GM18519 (cell line): Measurements from ENCODE around the gene VGLL4.
"Not testable (repeated sequence)": the region's sequence is repeated elsewhere in the genome, so short reads cannot be mapped to it uniquely, and the experiment has no call there.

Experiments
- ATAC-seq: cut with Tn5 transposase; IDR thresholded peaks from one replicate; pipeline ENCODE4 v1.9.1; 2021; ENCODE audit warnings: mild to moderate bottlenecking, moderate library complexity; ENCODE audit not compliant: unreplicated experiment, low FRiP score

Gene VGLL4, protein sequence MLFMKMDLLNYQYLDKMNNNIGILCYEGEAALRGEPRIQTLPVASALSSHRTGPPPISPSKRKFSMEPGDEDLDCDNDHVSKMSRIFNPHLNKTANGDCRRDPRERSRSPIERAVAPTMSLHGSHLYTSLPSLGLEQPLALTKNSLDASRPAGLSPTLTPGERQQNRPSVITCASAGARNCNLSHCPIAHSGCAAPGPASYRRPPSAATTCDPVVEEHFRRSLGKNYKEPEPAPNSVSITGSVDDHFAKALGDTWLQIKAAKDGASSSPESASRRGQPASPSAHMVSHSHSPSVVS

DNA sequence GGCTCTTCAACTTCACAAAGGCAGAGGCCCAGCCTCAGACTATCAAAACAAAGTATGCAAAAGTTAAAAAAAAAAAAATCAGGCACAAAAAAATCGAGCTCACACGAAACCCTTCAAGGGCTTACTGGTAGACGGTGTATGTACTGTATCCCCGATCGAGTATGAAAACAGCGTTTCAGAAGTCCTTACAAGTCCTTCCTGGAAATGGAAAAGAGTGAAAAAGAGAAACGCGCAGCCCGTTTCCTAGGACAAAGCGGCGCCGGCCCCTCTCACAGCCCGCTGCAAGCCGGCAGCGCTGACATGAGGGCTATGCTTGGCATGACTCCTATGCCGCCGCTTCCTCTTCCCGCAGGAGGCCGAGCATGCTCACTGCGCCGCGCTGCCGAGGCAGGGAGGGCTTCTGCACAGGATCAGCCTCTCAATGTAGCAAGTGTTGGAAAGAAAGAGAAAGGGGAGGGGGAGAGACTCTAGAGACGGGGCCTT lies at the start of gene VGLL4:
Gene VGLL4, minus strand, starts transcription at position 311 of the 483 bp plus-strand sequence. CDS start 397 bp downstream, outside the sequence.
- peak; percentile 61 for ATAC-seq

DNA sequence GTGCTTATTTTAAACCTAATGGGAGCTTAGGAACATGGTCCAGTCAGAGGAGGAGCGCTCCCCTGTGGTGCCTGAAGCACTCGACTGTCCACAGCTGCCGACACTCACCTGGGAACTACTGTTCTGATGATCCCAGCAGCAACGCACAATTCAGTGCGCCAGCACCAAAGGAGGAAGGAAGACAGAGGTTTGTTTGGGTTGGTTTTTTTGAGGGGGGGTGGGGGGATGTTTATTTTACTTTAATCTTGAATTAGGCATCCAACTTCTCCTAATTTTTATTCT lies 48.8 kb upstream of the VGLL4 start:
- ATAC-seq, result no peak

DNA sequence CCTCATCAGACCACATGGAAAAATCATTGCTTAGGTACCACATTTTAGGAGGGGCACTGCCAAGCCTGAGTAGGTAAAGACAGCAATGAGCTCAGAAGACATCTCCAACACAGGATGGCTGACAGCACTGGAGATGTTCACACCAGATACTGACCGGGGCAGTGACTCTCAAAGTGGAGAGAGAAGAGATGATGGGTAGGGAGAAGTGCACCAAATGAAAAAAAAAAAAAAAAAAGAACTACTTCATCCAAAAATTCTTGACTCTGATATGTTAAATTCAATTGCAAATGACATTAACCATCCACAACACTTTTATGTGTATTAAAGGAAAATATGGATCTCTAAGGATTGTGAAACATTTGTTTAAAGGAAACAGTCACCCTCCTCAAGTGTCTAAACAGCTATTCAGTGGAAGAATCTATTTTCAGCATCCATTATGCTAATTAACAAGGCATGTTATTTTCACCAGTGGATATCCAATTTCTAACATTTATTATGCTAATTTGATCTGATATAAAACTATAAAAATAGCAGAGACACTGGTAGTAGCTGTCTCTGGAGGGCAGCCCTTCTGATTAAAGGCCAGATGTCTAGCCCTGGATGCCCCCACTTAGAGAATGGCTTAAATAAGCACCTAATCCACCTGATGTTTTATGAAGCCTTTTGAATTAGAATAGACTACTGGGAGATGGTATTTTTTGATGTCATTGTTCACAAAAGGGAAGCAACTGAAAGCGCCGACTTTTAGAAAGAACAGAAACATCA lies 48.2 kb upstream of the VGLL4 start:
- ATAC-seq, result no peak

DNA sequence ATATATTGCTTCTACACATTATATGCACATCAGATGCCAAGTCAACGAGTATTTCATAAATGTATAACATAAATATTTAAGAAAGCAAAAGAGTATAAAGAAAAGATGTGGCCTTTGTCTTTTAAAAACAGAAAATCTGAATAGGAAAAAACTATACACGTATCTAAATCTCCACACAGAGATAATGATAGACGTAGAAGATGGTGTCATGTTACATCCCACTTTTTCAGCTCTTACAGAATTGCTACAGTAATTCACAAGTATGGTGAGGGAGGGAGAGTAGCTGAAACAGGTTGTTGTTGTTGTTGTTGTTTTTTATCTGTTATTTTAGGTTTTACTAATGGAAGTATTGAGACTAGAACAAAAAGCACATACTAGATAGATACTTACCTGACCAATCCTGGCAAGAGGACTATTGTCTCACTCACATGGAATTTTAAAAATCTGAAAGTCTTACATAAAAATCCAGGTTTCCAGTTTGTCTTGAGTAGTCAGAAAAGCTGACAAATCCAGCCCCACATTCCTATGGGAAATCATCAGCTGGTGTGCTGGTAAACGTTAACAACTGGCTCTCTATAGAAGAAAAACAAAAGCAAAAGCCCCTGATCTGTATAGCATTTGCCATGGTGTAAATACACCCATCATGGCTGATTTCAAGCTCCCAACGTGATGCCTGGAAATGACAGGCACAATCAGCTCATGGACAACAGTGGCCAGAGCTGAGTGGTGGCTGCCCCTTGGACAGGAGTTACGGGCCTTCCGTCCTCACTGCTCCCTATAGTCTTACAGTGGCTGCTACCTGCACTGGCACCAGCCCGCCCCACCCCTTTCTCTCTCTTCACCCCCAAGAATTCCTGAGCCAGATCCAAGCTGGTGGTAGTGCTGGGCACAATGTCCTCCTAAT lies 47.4 kb upstream of the VGLL4 start:
- ATAC-seq, result no peak

DNA sequence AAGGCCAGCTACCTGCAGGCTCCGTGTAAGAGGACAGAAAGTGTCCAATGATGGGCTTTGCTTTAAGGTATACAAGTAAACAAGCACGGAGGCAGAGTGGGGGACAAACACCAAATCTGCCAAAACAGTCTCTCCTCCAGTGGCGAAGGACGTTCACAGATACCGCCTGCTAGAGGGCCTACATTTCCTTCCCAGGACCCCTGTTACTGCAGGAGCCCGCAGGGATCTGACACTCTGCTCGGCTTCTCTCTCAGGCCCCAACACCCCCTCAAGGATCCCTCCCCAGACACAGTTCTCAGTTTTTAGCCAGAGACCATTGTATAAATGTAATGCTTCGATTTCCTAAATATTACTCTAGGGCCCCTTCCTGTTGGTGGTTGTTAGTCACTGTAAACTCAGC lies 46.0 kb upstream of the VGLL4 start:
- ATAC-seq, result no peak

DNA sequence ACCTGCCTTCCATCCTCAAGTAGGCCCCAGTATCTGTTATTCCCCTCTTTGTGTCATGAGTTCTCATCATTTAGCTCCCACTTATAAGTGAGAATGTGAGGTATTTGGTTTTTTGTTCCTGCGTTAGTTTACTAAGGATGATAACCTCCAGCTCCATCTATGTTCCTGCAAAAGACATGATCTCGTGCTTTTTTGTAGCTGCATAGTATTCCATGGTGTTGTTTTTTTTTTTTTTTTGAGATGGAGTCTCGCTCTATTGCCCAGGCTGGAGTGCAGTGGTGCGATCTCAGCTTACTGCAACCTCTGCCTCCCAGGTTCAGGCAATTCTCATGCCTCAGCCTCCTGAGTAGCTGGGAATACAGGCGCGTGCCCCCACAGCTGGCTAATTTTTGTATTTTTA lies 41.3 kb upstream of the VGLL4 start:
- not testable (repeated sequence) for ATAC-seq

DNA sequence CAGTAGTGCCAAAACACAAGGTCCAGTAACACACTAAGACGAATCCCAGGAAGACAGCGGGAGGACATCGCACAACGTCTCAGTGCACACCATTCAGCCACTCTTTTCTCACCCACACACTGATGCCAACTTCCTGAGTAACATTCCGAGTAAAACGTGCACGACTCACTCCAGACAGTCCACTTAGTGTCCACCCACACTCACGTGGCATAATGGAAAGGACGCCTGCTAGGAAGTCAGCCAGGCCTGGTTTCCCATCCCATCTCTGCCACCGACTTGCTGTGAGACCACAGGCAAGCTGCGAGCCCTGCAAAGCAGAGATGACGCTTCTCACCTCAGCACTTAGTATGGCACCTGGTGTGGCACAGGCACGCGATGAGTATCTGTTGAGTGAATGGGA lies 36.8 kb upstream of the VGLL4 start:
- no peak for ATAC-seq

DNA sequence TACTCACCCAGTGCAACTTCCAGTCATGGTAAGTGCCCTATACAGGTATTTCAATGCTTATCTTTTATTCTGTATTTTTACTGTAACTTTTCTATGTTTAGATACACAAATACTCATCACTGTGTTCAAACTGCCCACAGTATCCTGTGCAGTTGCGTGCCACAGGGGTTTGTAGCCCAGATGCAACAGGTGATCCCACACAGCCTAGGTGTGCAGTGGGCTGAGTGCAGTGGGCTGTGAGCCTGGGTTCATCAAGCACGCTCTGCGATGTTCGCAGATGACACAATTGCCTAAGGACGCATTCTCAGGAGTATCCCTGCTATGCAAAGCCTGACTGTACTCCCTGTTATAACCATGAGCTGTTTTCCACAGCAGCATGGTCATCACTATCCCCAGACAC lies 36.2 kb upstream of the VGLL4 start:
- ATAC-seq, result no peak

DNA sequence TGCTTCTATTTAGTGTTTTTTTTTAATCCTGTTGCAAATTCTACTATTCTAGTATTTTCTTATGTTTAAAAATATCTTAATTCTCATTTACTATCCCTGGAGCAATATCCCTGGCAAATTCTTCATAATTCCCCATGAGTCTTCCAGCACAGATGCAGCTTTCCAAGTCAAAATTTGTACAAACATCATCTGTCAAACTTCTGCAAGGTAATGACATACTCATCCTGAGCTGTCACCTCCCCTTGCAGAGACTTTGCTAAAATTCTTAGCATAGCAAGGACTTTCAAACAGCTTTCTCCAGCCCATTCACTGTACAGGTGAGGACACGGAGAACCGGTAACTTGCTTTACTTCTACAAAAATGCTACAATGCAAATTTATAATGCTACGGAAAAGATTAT lies 28.6 kb upstream of the VGLL4 start:
- no peak for ATAC-seq

DNA sequence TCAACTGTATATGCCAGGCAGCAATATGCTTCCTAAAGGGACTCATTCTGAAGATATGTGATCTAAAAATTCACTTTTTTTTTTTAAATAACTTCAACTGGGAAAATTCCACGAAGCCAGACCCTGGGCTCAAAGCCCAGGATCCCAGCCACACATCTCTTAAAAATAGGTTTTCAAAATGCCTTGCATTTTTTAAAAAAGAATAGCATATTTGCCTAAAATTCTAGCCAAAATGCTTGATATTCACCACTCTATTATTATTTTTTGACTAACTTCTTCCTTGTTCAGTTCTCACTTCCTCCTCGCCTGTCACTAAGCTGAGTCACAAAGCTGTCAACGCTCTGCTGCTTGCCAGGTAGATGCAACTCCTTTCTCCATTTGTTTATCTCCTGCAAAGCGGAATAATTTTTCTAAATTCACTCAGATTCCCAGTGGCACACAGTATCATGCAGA lies 28.0 kb upstream of the VGLL4 start:
- peak; percentile 84 for ATAC-seq

DNA sequence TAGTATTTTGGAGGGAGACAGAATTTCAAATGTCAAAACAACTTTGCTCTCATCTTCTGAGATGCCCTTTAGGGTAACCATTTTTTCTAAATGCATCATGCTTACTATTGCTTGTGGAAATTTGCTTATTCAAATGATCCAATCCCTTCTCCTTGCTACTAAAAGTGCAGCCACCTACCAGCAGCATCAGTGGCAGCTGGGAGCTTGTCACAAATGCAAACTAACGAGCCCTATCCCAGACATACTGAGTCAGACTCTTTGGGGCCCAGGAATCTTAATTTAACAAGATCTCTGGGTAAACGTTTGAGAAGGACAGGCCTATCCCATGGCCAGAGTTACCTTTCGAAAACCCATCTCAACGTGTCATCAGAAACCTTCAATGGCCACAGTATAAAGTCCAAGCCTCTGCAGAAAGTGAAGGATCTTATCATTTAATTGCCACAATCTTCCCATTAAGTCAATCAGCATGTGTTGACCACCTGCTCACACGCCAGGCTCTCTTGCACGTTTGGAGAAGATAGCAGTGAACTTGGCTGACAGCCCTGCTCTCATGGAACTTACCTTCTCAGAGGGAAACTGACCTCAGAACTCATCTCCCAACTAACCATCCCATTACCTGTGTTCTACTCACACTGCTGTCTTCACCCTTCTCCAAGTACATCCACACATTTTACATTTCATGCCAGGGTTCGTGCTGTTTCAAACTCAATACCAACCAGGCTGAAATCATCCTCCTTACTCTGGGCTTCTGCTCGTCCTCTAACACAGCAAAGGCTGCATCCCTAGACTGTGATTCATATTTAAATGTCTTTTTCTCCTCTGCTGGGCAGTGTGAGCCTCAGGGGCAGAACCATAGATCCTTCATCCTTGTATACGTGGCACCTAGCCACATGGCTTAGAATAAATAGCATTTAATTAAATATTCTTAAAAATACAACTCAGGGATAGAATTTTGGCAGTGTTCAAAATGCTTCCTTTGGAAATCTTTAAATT lies 24.8 kb upstream of the VGLL4 start:
- ATAC-seq, result no peak

DNA sequence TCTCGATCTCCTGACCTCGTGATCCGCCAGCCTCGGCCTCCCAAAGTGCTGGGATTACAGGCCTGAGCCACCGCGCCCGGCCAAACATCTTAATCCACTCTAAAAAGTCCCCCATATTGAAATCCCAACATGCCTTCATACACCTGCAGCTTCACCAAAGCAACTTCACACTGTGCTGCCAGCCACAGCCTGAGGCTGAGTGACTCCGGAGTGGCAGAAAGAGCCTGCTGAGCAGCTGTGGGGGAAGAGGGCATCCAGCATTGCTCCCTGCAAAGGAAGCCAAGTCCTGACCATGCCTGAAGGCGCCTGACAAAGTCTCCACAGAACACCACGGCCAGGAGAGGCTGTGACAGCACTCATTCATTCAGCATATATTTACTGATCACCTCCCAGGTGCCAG lies 21.6 kb upstream of the VGLL4 start:
- no peak for ATAC-seq

DNA sequence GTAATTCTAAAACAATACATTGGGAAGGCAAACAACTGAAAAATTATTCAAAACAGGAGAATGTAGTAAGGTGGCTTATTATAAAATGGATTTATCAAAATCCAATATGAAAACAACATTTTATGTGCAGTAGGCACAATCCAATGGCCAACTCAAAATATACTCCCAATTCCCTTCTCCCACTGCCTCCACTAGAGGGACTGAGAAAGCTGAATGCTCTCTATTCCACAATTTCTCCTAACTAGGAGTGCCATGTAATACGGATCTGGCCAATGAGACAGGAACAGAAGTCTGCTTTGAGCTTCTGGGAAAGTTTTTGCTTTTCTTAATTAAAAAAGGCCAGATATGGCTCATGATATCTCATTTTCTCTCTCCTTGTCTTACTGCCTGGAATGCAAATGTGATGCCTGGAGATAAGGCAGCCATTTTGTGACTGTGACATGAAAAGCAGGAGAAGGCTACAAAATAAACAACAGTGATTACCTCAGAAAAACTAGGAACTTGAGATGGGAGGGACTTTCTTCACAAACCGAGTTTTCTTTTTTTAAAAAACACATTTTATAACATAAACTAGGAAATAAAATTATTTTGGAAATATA lies 18.8 kb upstream of the VGLL4 start:
- no peak for ATAC-seq

DNA sequence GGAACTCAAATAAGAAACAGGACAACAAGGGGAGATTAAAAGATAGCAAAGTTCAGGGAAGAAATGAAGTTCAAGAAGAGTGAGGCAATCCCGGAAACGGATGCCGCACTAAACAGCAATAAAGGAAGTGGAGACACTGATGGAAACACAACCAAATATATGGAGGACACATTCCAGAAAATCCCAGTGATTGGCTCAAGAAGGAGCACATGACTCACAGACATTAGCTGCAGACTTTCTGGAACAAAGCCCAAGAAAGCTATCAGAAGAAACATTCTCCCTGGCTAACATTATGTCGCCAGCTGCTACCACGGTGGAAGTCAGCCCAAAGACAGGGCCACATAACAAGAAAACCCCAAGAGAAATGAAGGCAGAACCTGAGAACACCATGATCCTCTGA lies 18.1 kb upstream of the VGLL4 start:
- no peak for ATAC-seq

DNA sequence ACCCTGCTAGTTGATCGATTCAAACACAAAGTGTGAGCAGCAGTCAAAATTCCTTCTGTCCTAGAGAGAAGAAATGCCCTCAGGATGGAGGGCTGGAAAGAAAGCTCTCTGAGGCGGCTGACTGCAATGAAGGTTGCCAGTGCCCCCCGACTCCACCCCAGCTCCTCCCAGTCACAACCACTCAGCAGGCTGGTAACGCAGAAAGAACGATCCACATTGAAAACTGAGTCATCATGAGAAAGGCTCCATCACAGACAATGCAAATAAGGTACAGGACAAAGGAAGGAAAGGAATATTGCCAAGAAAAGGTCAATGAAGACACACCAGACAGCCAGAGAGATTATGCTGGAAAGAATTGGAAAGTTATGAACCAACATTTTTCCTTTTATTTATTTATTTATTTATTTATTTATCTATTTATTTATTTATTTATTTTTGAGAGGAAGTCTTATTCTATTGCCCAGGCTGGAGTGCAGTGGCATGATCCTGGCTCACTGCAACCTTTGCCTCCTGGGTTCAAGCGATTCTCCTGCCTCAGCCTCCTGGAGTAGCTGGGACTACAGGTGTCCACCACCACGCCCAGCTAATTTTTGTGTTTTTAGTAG lies 17.4 kb upstream of the VGLL4 start:
- ATAC-seq, result no peak

DNA sequence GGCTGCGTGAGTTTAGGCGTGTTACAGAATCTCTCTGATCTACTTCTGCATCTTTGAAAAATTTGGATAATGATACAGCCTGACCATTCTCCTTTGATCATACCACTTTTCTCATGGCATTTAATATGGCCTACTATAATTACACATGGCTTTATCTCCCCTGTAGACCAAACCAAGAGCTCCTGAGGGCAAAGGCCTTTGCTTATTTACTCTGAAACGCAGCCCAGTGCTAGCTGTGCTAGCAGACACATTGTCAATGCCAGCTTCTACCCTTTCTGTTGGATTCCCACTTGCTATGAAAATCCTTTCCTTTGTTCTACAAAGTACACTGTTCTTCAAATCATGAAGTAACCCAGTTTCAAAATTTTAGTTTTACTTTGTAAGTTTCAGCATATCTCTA lies 16.5 kb upstream of the VGLL4 start:
- no peak for ATAC-seq

DNA sequence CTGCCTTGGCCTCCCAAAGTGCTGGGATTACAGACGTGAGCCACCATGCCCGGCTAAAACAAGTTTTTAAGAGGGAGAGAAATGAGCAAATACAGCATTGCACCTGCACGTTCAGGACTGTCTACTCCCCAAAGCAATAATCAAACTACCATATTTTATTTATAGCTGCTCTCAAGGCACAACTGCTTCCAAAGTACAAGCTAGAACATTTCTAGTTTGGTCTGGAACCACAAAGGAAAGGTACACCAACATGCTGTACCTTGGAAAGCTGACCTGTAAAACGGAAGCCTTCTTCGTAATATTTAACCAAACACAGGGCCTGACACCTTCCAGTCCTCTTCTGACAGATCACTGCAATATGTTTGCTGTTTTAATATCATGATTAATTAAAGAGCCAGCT lies 14.5 kb upstream of the VGLL4 start:
- no peak for ATAC-seq

DNA sequence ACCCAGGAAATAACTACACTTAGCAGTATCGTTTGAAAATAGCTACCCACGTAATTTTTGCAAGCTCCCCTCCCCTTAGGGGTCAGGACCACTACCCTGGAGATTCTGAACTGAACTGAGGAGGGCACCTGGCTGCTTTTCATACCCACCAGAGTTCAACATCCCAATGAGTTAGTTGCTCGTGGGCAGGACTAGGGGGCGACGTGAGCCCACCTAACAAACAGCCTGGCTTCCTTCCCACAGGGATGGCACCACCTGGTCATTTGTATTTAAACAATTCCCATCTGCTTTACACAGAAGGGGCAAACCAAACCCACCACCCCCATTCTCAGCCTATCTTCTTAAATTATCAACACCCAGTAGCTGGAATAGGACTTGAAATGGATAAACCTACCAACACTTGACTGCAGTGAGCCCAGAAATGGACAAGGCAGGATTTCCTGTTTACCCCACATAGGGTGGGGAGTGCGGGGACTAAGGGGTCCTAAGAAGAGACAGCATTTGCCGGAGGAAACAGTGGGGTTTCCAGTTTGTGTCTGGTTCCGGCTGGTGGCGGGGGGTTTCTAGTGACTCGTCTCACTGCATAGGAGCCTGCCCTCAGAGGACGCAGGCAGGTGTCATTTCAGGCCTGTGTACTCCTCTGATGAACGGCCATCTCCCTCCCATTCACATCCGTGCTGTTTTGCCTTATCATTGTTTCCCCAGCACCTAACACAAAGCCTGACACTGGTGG lies 11.6 kb upstream of the VGLL4 start:
- no peak for ATAC-seq
